B cell (primary cell): ENCODE measurements around the gene BCKDK. TPM values are rescaled to one million over a fixed set of nuclear protein-coding genes. Genes with fewer than 3 reads are reported as not detected.

Experiments
- ATAC-seq: fragments of 200-7000 bp; cut with Tn5 transposase; one replicate; pipeline ENCODE4 v1.10.0; 2021; ENCODE audit warnings: low read depth, mild to moderate bottlenecking, moderate number of reproducible peaks, moderate library complexity
- CTCF ChIA-PET: fragments of 350-600 bp; sonication (Branson Sonifier 250); formaldehyde crosslinking; loops from one replicate; lab custom pipeline; 2021; ENCODE audit warnings: antibody characterized with exemption, inconsistent platforms; lab: Charles Lee
- POLR2A ChIA-PET: fragments of 350-600 bp; sonication (Branson Sonifier 250); formaldehyde crosslinking; loops from one replicate; lab custom pipeline; 2021; ENCODE audit warnings: antibody characterized with exemption; lab: Charles Lee
- DNase-seq: peaks from one replicate; pipeline ENCODE4 v3.0.0; 2013
- H2AFZ ChIP-seq: 2 replicates; pipeline ENCODE4 v1.6.1; 2012; ENCODE audit warnings: mild to moderate bottlenecking, low read depth, low read length; ENCODE audit not compliant: insufficient read depth, poor library complexity, severe bottlenecking
- H3K27ac ChIP-seq, 2 donors: 1 replicate in 1 of 2; 2 replicates in 1 of 2; pipeline ENCODE4 v1.5.1; 2012 to 2013; ENCODE audit warnings: low read length in 2 of 2, mild to moderate bottlenecking in 2 of 2, moderate library complexity in 1 of 2
- H3K27me3 ChIP-seq, 4 experiments: fragments of 200-600 bp in 1 of 4; sonication (generic) in 1 of 4; replicated peaks in 1 of 4; 1 replicate in 2 of 4; 2 replicates in 2 of 4; pipeline versions ENCODE4 v1.6.1 to v1.7.0; 2013 to 2016; ENCODE audit warnings: low read length in 3 of 4, mild to moderate bottlenecking in 2 of 4, mixed read lengths in 1 of 4, moderate library complexity in 1 of 4; ENCODE audit not compliant: insufficient read depth in 4 of 4, control insufficient read depth in 3 of 4; ENCODE audit errors: control extremely low read depth in 1 of 4
- H3K36me3 ChIP-seq, 2 experiments: replicated peaks in 1 of 2; 1 replicate in 1 of 2; 2 replicates in 1 of 2; pipeline versions ENCODE4 v1.6.1 to v1.7.1; 2013; ENCODE audit warnings: low read length in 1 of 2; ENCODE audit not compliant: insufficient read depth in 2 of 2, control insufficient read depth in 1 of 2; ENCODE audit errors: control extremely low read depth in 1 of 2, extremely low read depth in 1 of 2
- H3K4me1 ChIP-seq, 2 donors: fragments of 200-600 bp in 1 of 2; sonication (generic) in 1 of 2; 1 replicate in 1 of 2; 2 replicates in 1 of 2; pipeline versions ENCODE4 v1.5.1 to v1.6.1; 2013 to 2017; ENCODE audit warnings: low read length in 2 of 2; ENCODE audit not compliant: control insufficient read depth in 2 of 2, insufficient read depth in 2 of 2
- H3K4me2 ChIP-seq: replicated peaks from 2 replicates; pipeline ENCODE3; 2012; ENCODE audit warnings: mild to moderate bottlenecking, low read depth, low read length; ENCODE audit not compliant: poor library complexity, severe bottlenecking
- H3K4me3 ChIP-seq, 5 experiments: fragments of 200-600 bp in 1 of 5; sonication (generic) in 1 of 5; 1 replicate in 3 of 5; 2 replicates in 2 of 5; pipeline versions ENCODE4 v1.5.1 to v1.7.0; 2011 to 2016; ENCODE audit warnings: low read length in 4 of 5, mild to moderate bottlenecking in 4 of 5, low read depth in 2 of 5, control low read depth in 1 of 5, moderate library complexity in 1 of 5; ENCODE audit not compliant: insufficient read depth in 1 of 5; ENCODE audit errors: control extremely low read depth in 1 of 5, extremely low read depth in 1 of 5
- H3K79me2 ChIP-seq: fragments of 200-600 bp; sonication (generic); one replicate; pipeline ENCODE4 v1.6.0; 2016; ENCODE audit warnings: low read length; ENCODE audit not compliant: control insufficient read depth, insufficient read depth
- H3K9ac ChIP-seq: fragments of 200-600 bp; sonication (generic); 2 replicates; pipeline ENCODE4 v1.6.1; 2017; ENCODE audit warnings: mild to moderate bottlenecking, low read length, moderate library complexity
- H3K9me3 ChIP-seq, 3 donors: one replicate each; pipeline versions ENCODE4 v1.6.1 to v1.7.1; 2013; ENCODE audit warnings: low read length in 2 of 3; ENCODE audit not compliant: control insufficient read depth in 2 of 3, insufficient read depth in 1 of 3; ENCODE audit errors: control extremely low read depth in 1 of 3
- H4K20me1 ChIP-seq: 2 replicates; pipeline ENCODE4 v1.6.0; 2012; ENCODE audit warnings: mild to moderate bottlenecking, low read length; ENCODE audit not compliant: insufficient read depth, control insufficient read depth, poor library complexity, severe bottlenecking
- H3K27ac Mint-ChIP-seq: one replicate; pipeline ENCODE4 v1.8.0; 2021; ENCODE audit warnings: mixed read lengths
- H3K27me3 Mint-ChIP-seq: one replicate; pipeline ENCODE4 v1.8.0; 2021; ENCODE audit warnings: mixed read lengths
- H3K4me1 Mint-ChIP-seq: one replicate; pipeline ENCODE4 v1.8.0; 2021; ENCODE audit warnings: mixed read lengths
- H3K4me3 Mint-ChIP-seq: one replicate; pipeline ENCODE4 v1.8.0; 2021; ENCODE audit warnings: mixed read lengths
- H3K9me3 Mint-ChIP-seq: one replicate; pipeline ENCODE4 v1.8.0; 2022; ENCODE audit warnings: mixed read lengths; ENCODE audit not compliant: insufficient read depth
- EZH2 ChIP-seq: IDR thresholded peaks from 2 replicates; pipeline ENCODE4 v1.6.1; 2012; ENCODE audit warnings: borderline replicate concordance, low read depth, mild to moderate bottlenecking, moderate library complexity, low read length; ENCODE audit not compliant: insufficient read depth, poor library complexity, severe bottlenecking
- WGBS: methylation state at CpG from one replicate; pipeline ENCODE4 v1.1.5; 2013; ENCODE audit warnings: missing lambda C conversion rate; ENCODE audit not compliant: insufficient coverage; 5-methylcytosine and 5-hydroxymethylcytosine counted together
- intact Hi-C: fragments of 100-400 bp; cut with micrococcal nuclease; formaldehyde crosslinking; loops from one replicate; pipeline ENCODE4 v1.10.0; 2022
- polyA plus RNA-seq: library from polyadenylated mRNA; depleted of rRNA; stranded (reverse); fragments of >200 nt; gene quantifications from 2 replicates; pipeline ENCODE4 v1.2.3, GENCODE V29; 2012
- total RNA-seq, 2 donors: library from RNA; stranded (reverse); fragments of 120-200 nt in 1 of 2; gene quantifications; 1 replicate in 1 of 2; 2 replicates in 1 of 2; pipeline versions ENCODE4 v1.2.3 to v1.2.4, GENCODE V29; 2013 to 2022
- TF ChIP-seq, protein P1 (sequence below): fragments of 200-600 bp; IDR thresholded peaks from one replicate; pipeline ENCODE4 v1.8.0; 2022; ENCODE audit warnings: antibody characterized with exemption, mild to moderate bottlenecking

Gene BCKDK
- total and polyA plus RNA-seq, 2 donors (not counting 1 experiment from before 2014, with no cell fraction given), result 24.7 to 27.6 TPM

DNA sequence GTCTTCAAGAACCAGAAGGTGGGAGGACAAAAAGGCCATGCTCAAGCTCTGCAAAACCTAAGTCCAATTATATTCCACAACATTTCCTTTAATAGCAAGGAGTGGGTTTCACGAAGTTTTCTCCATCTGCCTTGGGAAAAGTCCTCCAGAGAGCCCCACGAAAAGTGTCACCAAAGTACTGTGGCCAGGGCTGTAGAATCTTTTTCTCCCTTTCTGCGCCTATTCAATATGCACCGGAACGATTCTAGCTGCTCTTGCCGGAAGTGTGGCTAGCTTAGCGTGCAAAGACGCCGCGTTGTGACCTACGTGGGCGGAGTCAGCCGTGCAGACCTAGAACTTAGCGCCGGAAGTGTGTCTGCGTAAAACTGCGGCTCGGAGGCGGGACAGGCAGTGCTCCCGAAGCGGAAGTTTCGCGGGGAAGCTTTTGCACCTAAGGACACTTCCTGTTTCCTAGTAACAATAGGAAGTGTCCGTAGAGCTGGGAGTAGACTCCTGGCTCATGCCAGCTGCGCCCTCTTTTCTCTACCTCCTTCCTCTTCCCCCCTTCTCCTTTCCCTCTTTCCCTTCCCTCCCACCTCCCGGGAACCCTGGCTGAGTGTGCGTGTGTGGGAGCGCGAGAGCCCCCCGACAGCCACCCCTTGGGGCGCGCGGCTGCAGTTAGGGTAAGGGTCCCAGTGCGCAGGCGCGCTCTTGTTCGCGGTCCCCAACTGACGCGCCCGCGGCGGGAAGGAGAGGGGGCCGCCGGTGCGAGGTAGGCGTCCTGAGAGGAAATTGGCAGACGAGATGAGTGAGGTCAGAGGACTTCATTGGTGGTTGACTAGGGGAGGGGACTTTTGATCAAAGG, 34.0 kb upstream of the BCKDK start, which contains the start of the genes ZNF646 and ZNF668:
Gene ZNF646 (plus strand): TSS at position 453 of the 844 bp plus-strand sequence. CDS start 1,903 bp downstream, outside the sequence.
Gene ZNF668 (minus strand): TSS at position 271 of the 844 bp plus-strand sequence. CDS start 9,781 bp downstream, outside the sequence.
- H3K36me3 ChIP-seq, result peaks cover 0 to 25% of the 10 kb centered on the region in 2 experiments
- intact Hi-C loops, result loop anchor here (1.0 to 5.0 kb wide), 10 partner anchors 20 to 1112 kb away; partner anchors contain the start of genes ARMC5, BCKDK, FBXL19 and KAT8
- H3K27ac ChIP-seq, result peak within 1 kb of the TSS; percentile 78 to 89
- no peak for TF ChIP-seq EZH2
- TF ChIP-seq, protein P1, sequence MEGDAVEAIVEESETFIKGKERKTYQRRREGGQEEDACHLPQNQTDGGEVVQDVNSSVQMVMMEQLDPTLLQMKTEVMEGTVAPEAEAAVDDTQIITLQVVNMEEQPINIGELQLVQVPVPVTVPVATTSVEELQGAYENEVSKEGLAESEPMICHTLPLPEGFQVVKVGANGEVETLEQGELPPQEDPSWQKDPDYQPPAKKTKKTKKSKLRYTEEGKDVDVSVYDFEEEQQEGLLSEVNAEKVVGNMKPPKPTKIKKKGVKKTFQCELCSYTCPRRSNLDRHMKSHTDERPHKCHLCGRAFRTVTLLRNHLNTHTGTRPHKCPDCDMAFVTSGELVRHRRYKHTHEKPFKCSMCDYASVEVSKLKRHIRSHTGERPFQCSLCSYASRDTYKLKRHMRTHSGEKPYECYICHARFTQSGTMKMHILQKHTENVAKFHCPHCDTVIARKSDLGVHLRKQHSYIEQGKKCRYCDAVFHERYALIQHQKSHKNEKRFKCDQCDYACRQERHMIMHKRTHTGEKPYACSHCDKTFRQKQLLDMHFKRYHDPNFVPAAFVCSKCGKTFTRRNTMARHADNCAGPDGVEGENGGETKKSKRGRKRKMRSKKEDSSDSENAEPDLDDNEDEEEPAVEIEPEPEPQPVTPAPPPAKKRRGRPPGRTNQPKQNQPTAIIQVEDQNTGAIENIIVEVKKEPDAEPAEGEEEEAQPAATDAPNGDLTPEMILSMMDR, result no peak
- no peaks in the 10 kb centered on the region for H3K27me3 ChIP-seq
- H3K27ac Mint-ChIP-seq, result peak within 1 kb of the TSS; percentile 96
- no peaks in the 10 kb centered on the region for H3K9me3 Mint-ChIP-seq
- POLR2A ChIA-PET, result interaction anchor here (0.8 to 2.4 kb wide), 12 partner anchors 10 to 800 kb away, joined by 3 to 28 read pairs (median 6); partner anchors contain the start of genes ARMC5, FUS, KAT8 and SETD1A
- peaks cover 56% of the 10 kb centered on the region for H3K79me2 ChIP-seq
- peak within 1 kb of the TSS; percentile 94 for H2AFZ ChIP-seq
- DNase-seq (peak; percentile 99), ATAC-seq (peak; percentile 86)
- CTCF ChIA-PET, result interaction anchor here (0.8 to 2.1 kb wide), 11 partner anchors 18 to 308 kb away, joined by 3 to 18 read pairs (median 4); partner anchors contain the start of genes HSD3B7, KAT8 and STX4
- peaks cover 26% of the 10 kb centered on the region for H4K20me1 ChIP-seq
- peaks cover 20 to 25% of the 10 kb centered on the region in 2 donors for H3K4me1 ChIP-seq
- H3K4me3 ChIP-seq, result peak within 1 kb of the TSS; percentile 73 to 99 (median 91)
- peaks cover 0 to 3% (median 0%) of the 10 kb centered on the region in 3 donors for H3K9me3 ChIP-seq
- peak within 1 kb of the TSS; percentile 95 for H3K4me3 Mint-ChIP-seq
- H3K4me2 ChIP-seq, result peak within 1 kb of the TSS; percentile 78
- 0% methylated on average over 41 of the region's 48 CpGs for WGBS
- H3K27me3 Mint-ChIP-seq, result no peaks in the 10 kb centered on the region
- H3K9ac ChIP-seq, result peak within 1 kb of the TSS; percentile 89
- H3K4me1 Mint-ChIP-seq, result peaks cover 36% of the 10 kb centered on the region
